Measurements from ENCODE around the gene HBQ1. TPM values are rescaled to one million over a fixed set of nuclear protein-coding genes. Genes with fewer than 3 reads are reported as not detected.

HBQ1 gene
- total and polyA plus RNA-seq, 4 donors = 50.9 TPM; not detected in 3

DNA sequence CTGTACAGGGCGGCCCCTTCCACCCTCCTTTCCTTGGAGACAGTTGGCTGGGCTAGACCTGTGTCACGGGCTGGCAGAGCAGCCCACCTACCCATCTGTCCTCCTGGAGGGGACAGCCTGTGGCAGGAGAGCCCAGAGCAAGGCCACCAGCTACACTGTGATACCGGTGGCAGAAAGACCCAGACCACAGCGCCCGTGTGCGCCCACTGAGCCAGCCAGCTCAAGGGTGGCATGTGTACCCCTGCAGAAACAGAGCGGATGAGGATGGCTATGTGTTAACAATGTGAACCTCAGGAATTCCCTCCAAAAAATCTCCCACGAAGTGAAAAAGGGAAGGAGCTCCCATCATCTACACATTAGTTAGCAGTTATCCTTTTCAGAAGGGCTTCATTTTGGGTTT is 7.1 kb downstream of the HBQ1 start:
- H3K4me3 ChIP-seq (ENCODE audit: low read depth in 1 of 3, low read length in 3 of 3) = no peak overlapping the region
- no peaks in the 10 kb centered on the region for H3K4me1 ChIP-seq (ENCODE audit: control insufficient read depth in 4 of 4, insufficient read depth in 4 of 4, low read length in 3 of 4)
- H3K9ac ChIP-seq (ENCODE audit: low read depth in 1 of 2, low read length in 2 of 2) = no peak overlapping the region
- TF ChIP-seq YY1 (IDR thresholded peaks at IDR 0.05) (no peak), HNF4A (conservative IDR thresholded peaks at IDR 0.05) (no peak), FOXA1 (IDR thresholded peaks at IDR 0.05) (no peak), SP1 (IDR thresholded peaks at IDR 0.05) (no peak), GABPA (IDR thresholded peaks at IDR 0.05 in 1 of 2, conservative IDR thresholded peaks at IDR 0.05 in 1 of 2) (no peak), TAF1 (conservative IDR thresholded peaks at IDR 0.05) (no peak), JUND (IDR thresholded peaks at IDR 0.05) (no peak), RXRA (IDR thresholded peaks at IDR 0.05) (no peak), HNF4G (IDR thresholded peaks at IDR 0.05) (no peak), EGR1 (IDR thresholded peaks at IDR 0.05; ENCODE audit: low read depth in 2 of 2) (no peak), NR2F2 (IDR thresholded peaks at IDR 0.05) (no peak), RAD21 (IDR thresholded peaks at IDR 0.05) (no peak), FOXA2 (IDR thresholded peaks at IDR 0.05) (no peak)
- TF ChIP-seq, protein P1, sequence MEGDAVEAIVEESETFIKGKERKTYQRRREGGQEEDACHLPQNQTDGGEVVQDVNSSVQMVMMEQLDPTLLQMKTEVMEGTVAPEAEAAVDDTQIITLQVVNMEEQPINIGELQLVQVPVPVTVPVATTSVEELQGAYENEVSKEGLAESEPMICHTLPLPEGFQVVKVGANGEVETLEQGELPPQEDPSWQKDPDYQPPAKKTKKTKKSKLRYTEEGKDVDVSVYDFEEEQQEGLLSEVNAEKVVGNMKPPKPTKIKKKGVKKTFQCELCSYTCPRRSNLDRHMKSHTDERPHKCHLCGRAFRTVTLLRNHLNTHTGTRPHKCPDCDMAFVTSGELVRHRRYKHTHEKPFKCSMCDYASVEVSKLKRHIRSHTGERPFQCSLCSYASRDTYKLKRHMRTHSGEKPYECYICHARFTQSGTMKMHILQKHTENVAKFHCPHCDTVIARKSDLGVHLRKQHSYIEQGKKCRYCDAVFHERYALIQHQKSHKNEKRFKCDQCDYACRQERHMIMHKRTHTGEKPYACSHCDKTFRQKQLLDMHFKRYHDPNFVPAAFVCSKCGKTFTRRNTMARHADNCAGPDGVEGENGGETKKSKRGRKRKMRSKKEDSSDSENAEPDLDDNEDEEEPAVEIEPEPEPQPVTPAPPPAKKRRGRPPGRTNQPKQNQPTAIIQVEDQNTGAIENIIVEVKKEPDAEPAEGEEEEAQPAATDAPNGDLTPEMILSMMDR (IDR thresholded peaks at IDR 0.05; ENCODE audit: low read depth, low read length, missing input control) = no peak
- TF ChIP-seq, protein P2, sequence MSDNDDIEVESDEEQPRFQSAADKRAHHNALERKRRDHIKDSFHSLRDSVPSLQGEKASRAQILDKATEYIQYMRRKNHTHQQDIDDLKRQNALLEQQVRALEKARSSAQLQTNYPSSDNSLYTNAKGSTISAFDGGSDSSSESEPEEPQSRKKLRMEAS (IDR thresholded peaks at IDR 0.05) = no peak
- TF ChIP-seq, protein P3, sequence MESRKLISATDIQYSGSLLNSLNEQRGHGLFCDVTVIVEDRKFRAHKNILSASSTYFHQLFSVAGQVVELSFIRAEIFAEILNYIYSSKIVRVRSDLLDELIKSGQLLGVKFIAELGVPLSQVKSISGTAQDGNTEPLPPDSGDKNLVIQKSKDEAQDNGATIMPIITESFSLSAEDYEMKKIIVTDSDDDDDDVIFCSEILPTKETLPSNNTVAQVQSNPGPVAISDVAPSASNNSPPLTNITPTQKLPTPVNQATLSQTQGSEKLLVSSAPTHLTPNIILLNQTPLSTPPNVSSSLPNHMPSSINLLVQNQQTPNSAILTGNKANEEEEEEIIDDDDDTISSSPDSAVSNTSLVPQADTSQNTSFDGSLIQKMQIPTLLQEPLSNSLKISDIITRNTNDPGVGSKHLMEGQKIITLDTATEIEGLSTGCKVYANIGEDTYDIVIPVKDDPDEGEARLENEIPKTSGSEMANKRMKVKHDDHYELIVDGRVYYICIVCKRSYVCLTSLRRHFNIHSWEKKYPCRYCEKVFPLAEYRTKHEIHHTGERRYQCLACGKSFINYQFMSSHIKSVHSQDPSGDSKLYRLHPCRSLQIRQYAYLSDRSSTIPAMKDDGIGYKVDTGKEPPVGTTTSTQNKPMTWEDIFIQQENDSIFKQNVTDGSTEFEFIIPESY (IDR thresholded peaks at IDR 0.05) = no peak
- TF ChIP-seq, protein P4, sequence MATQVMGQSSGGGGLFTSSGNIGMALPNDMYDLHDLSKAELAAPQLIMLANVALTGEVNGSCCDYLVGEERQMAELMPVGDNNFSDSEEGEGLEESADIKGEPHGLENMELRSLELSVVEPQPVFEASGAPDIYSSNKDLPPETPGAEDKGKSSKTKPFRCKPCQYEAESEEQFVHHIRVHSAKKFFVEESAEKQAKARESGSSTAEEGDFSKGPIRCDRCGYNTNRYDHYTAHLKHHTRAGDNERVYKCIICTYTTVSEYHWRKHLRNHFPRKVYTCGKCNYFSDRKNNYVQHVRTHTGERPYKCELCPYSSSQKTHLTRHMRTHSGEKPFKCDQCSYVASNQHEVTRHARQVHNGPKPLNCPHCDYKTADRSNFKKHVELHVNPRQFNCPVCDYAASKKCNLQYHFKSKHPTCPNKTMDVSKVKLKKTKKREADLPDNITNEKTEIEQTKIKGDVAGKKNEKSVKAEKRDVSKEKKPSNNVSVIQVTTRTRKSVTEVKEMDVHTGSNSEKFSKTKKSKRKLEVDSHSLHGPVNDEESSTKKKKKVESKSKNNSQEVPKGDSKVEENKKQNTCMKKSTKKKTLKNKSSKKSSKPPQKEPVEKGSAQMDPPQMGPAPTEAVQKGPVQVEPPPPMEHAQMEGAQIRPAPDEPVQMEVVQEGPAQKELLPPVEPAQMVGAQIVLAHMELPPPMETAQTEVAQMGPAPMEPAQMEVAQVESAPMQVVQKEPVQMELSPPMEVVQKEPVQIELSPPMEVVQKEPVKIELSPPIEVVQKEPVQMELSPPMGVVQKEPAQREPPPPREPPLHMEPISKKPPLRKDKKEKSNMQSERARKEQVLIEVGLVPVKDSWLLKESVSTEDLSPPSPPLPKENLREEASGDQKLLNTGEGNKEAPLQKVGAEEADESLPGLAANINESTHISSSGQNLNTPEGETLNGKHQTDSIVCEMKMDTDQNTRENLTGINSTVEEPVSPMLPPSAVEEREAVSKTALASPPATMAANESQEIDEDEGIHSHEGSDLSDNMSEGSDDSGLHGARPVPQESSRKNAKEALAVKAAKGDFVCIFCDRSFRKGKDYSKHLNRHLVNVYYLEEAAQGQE (IDR thresholded peaks at IDR 0.05) = no peak
- TF ChIP-seq, protein P5, sequence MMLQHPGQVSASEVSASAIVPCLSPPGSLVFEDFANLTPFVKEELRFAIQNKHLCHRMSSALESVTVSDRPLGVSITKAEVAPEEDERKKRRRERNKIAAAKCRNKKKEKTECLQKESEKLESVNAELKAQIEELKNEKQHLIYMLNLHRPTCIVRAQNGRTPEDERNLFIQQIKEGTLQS (IDR thresholded peaks at IDR 0.05) = no peak
- H3K27ac ChIP-seq (ENCODE audit: low read depth in 1 of 2, low read length in 2 of 2) = no peak overlapping the region
- no peaks in the 10 kb centered on the region for H3K9me3 ChIP-seq (ENCODE audit: control insufficient read depth in 4 of 4, low read length in 3 of 4)
- H3K36me3 ChIP-seq (ENCODE audit: control insufficient read depth in 4 of 4, insufficient read depth in 3 of 4, low read depth in 1 of 4, low read length in 3 of 4) = peaks cover 12 to 45% (median 34%) of the 10 kb centered on the region in 4 donors
- H3K27me3 ChIP-seq (ENCODE audit: control insufficient read depth in 4 of 4, insufficient read depth in 4 of 4, low read length in 3 of 4) = no peaks in the 10 kb centered on the region
- DNase-seq (ENCODE audit: low spot score) = no peak
- 97% methylated on average over 8 of the region's 8 CpGs for WGBS

Measured in liver (tissue), 9 donors.